ENCODE measurements around the gene ANKMY1.

DNA sequence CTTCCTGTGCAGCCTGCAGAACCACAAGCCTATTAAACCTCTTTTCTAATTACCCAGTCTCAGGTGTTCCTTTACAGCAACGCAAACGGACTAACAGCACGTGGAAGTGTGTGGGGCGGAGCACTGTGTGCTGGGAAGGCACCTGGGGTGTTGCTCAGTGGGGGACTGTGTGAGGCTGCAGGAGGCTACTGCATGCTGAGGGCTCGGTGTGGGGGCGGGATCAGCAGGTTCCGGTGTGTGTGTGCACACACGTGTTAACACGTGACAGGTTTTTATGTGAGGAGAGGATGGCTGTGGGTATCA is 58.9 kb downstream of the ANKMY1 start:
- TF ChIP-seq, protein P1, sequence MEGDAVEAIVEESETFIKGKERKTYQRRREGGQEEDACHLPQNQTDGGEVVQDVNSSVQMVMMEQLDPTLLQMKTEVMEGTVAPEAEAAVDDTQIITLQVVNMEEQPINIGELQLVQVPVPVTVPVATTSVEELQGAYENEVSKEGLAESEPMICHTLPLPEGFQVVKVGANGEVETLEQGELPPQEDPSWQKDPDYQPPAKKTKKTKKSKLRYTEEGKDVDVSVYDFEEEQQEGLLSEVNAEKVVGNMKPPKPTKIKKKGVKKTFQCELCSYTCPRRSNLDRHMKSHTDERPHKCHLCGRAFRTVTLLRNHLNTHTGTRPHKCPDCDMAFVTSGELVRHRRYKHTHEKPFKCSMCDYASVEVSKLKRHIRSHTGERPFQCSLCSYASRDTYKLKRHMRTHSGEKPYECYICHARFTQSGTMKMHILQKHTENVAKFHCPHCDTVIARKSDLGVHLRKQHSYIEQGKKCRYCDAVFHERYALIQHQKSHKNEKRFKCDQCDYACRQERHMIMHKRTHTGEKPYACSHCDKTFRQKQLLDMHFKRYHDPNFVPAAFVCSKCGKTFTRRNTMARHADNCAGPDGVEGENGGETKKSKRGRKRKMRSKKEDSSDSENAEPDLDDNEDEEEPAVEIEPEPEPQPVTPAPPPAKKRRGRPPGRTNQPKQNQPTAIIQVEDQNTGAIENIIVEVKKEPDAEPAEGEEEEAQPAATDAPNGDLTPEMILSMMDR (IDR thresholded peaks at IDR 0.05; ENCODE audit: insufficient read depth, low read depth, low read length) = no peak
- no peak for TF ChIP-seq EZH2 (IDR thresholded peaks at IDR 0.05; ENCODE audit: insufficient read depth, low read length)

Data from astrocyte (in vitro differentiated cells and primary cell).